Fibroblast of peridontal ligament (primary cell): ENCODE results near the gene FBLN1.
"Not testable (repeated sequence)": the region's sequence is repeated elsewhere in the genome, so short reads cannot be mapped to it uniquely, and the experiment has no call there.

Experiments
- DNase-seq: peaks from one replicate; pipeline ENCODE4 v3.0.0-alpha.2; 2010; ENCODE audit errors: extremely low read depth

Gene FBLN1

DNA sequence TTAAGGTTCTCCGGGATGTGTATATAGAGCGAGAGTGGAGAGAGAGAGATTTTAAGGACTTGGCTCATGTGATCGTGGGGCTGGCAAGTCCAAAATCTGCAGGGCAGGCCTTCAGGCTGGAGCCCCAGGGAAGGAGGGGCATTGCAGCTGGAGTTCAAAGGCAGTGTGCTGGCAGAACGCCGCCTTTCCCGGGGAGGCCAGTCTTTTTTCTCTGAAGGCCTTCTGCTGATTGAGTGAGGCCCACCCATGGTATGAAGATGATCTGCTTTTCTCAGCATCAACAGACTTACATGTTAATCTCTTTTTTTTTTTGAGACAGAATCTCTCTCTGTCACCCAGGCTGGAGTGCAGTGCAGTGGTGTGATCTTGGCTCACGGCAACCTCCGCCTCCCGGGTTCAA lies 25.4 kb downstream of the FBLN1 start:
- DNase-seq = no peak

DNA sequence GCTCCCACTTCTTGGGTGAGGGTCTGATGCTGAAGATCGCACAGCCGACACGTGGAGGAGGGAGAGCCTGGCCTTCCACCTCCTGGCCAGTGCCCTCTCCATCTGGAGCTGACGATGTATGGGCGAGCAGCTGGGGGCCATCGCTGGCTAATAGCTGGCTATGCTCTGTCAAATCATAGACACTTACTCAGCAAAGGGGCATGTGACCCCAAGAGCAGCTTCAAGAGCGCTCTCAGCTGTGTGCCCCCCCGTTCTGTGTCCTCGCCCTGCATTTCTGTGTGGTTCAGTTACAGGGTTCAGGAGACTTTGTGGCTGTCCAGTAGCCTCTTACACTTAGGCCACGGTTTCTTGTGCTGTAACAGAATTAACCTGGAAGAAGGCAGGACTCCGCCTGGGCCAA lies 26.4 kb downstream of the FBLN1 start:
- DNase-seq = no peak

DNA sequence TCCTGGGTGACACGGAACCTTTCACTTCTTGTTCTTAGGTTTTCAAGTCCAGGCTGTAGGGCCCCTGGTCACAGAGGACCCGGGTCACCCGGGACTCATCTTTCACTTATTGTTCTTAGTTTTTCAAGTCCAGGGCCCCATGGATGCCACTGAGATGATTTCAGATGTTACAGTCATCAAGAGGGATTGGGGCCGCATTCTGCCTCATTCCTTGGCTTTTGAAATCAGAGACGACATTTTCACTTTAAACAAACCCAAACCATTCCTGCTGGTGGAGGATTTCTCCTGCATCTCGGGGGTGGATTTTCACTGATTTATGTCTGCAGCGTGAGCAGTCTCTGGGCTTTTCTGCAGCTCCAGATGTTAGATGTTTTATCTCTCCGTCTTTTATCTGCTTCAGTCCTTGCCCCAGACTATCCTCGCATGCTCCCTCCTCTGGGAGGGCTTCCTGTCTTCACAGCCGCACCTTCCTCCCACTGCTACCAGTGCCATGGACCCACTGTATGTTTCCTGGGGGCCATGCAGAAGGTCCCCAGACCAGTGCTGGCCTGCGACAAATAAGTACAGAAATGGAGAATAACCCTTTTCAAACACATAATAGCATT lies 27.4 kb downstream of the FBLN1 start:
- DNase-seq = peak; percentile 71

DNA sequence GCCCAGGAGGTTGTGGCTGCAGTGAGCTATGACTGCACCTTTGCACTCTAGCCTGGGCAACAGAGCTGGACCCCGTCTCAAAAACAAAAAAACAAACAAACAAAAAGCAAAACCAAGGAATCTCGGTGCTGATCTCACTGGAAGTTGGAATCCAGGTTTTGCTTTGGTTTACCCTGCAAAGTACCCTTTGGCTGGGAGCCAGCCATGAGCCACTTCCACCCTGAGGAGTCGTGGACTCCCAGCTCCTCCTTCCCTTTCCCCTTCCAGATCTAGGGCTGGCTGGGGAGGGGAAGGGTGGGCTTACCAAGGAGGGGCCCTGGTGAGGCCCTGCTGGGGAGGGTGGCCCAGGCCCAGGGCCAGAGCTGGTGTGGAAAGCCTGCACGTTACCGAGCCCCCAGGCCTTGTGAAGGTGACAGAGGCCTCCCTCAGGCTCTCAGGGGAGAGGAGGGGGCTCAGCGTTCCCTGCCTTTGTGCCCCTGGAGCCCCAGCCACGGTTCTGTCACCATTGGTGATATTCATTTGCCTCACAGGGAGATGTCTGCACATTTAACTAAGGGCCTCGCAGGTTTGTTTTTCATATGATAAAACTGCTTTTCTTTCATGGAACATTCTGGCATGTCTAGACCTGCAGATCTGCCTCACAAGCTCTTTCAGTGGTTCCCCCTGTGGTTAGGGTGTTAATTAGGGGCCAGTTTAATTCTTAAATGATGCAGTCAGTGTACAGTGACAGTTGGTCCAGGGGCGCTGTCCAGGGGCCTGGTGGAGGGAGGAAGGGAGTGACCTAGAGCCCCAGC lies 29.0 kb downstream of the FBLN1 start:
- DNase-seq = no peak

DNA sequence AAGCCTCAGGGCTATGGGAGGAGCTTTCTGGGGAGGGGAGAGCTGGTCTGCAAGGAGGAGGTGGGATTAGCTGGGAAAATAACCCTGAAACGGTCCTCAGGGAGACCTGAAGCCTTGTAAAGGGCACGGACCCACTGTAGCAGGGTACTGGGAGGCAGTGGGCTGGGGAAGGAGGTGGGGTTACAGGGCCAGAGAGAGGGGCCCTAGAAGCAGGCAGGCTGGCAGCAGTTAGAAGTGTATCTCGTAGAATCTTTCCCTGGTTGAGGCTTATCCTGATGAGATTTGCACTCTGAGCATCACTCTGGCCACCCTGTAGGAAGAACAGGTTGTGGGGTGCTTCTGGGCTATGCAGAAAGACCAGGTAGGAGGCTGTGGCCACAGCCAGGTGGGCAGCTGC lies 29.6 kb downstream of the FBLN1 start:
- no peak for DNase-seq

DNA sequence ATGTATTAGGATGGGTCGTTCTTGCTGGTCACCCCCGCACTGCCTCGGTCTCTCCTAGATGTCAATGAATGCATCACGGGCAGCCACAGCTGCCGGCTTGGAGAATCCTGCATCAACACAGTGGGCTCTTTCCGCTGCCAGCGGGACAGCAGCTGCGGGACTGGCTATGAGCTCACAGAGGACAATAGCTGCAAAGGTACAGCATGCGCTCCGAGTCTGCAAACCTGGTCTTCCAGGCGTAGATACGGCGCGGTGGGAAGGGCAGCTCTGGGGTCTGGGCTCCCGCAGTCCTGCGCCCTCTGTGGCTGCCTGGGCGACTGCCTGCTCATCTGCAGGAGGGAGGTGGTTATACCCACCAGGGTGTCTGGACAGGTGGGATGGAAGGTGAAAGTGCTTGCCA lies 31.0 kb downstream of the FBLN1 start:
- no peak for DNase-seq

DNA sequence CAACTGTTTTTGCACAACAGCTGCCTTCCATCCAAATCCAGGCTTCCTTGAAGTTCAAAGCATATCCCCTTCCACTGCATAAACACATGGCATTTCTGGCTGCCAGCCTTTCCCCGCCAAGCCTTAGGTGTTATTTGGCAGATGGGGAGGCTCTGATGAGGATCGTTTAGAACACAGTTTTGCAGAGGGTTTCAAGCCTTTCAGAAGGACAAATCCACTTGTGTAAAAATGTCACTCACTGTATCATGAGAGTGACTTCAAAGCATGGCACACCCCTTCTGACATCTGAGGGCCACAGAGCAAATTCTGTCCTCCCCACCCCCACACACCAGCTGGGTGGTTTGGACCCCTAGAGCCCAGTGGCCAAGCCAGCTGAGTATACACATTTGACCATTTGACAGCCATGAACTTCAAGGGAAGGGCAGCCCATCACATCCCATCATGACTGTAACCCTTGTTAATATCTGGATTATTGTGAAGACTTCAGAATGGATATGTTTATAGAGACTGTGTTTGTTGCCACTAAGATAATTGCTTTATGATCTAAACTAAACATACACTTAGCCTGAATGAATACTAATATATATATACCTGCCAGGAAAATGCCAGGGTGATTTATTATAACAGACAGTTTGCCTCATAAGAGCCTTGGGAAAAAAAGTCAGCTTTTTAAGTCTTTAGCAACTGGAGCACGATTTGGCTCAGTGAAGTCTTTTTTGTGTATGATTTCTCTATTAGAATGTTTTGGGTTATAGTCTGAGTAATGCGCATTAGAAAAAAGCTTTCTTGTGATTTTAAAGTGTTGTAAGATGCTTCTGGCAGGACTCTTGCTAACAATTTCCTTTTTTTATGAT lies 31.9 kb downstream of the FBLN1 start:
- DNase-seq = peak; percentile 32

DNA sequence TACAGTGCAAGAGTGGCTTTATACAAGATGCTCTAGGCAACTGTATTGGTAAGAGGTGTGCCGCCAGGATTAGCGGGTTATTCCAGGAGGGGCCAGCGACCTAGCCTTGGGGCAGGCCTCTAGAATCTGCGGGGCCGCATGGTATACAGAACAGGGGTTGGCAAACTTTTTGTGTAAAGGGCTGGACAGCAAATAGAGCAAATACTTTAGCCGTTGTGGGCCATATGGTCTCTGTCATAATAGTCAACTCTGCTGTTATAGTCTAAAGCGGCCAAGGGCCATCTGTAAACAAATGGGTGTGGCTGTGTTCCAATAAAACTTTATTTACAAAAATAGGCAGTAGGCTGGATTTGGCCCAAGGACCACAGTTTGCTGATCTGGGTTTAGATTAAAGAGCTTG lies 32.6 kb downstream of the FBLN1 start:
- no peak for DNase-seq

DNA sequence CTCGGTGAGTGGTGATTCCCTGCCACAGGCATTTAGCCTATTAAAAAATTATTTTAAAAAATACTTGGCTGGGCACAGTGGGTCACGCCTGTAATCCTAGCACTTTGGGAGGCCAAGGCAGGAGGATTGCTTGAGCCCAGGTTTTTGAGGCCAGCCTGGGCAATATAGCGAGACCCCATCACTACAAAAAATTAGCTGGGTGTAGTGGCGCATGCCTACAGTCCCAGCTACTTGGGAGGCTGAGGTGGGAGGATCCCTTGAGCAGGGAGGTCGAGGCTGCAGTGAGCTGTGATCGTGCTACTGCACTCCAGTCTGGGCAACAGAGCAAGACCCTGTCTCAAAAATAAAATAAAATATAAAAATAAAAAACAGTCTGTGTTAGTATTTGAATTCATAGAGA lies 33.2 kb downstream of the FBLN1 start:
- not testable (repeated sequence) for DNase-seq

DNA sequence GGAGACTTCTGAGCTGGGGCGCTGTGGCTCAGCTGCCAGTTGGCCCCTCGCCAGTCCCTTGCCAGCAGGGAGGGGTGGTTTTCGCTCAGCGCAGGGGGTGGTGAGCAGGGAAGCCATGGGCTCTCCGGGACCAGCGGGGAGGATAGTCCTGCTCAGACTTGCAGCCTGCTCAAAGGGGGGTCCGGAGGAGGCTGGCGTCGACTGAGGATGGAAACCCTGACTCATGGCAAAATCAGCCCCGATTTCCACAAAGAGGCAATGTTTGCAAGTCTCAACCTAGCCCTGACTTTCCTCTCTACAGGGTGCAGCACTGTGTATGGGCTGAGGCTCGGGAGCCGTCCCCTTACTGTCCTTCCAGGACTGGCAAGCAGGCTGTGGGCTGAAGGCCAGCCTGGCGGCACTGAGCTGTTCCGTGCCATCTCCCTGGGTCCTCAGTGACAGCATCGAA lies 35.1 kb downstream of the FBLN1 start:
- DNase-seq = peak; percentile 92

DNA sequence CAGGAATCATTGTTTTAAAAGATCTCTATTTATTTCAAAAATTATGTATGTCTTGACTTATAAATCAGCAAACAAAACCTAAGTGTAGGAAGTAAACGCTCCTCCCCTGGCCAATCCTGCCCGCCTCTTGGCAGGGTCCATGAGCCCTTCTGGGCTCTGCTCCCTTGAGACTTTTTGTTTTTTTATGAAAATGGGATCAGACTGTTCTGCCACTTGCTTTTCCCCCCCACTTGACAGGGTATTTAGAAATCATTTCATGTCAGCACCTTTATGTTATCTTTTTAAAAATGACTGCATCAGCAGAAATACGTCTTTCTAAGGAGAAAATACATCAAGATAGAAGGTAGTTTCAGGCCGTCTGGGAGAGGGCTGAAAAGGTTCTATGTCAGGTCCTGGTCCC lies 35.6 kb downstream of the FBLN1 start:
- no peak for DNase-seq

DNA sequence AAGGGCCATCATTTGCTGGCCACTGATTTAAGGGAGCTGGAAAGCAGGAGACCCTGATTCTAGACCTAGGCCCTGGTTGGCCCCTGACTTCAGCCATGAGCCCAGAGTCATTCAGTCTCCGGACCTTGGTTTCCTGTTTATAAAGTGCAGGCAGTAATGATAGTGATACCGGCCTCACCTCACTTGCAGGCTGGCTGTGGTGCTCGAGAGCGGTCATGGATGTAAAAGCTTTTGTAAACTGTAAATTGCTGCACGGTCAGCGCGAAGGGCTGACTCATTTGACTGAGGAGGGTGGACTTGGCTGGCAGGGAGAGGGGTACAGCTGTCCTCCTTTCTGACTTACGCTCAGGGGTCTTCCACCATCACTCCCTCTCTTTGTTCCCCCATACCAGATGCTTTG lies 37.4 kb downstream of the FBLN1 start:
- no peak for DNase-seq

DNA sequence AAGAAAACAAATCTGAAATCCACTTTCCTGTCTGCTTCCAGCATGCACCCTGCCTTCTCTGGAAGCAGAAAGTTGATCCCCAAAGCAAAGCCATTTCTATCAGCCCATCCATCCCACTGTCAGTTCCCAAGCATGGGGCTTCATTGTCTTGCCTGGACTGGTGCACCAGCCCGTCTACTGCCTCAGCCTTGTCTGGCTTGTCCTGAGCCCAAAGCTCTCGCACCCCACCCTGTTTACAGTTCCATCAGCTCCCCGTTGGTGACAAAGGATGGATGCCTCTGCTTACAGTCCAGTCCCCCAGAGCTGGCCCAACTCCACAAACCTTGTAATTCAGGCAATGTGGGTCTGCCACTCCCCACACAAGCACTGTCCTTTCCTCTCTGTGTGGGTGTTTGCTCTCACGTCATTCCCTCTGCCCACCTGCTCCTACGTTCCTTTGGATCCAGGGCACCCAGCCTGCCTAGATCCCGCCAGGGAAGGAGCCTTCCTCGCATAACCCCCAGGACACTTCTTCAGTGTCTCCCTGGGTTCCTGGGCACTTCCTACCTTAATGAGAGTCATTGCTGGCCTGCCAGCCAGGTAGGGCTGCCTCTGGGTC lies 38.8 kb downstream of the FBLN1 start:
- no peak for DNase-seq

DNA sequence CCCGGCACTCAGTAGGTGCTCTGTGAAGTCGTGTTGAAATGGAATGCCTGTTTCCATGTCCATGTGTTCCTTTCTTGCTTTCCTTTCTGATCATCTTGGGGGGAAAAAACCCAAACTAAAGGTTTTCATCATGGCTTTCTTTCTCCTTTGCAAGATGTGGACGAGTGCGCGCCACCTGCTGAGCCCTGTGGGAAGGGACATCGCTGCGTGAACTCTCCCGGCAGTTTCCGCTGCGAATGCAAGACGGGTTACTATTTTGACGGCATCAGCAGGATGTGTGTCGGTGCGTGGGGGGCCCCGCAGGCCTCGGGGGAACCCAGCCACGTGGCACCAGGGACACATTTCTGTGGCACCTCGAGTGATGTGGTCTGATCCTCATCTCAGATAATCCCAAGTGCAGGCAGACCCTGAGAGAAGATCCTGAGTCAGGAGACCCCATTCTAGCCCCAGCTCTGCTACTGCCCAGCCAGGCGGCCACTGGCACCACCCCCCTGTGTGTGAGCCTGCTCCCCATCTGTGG lies 39.4 kb downstream of the FBLN1 start:
- DNase-seq = no peak

DNA sequence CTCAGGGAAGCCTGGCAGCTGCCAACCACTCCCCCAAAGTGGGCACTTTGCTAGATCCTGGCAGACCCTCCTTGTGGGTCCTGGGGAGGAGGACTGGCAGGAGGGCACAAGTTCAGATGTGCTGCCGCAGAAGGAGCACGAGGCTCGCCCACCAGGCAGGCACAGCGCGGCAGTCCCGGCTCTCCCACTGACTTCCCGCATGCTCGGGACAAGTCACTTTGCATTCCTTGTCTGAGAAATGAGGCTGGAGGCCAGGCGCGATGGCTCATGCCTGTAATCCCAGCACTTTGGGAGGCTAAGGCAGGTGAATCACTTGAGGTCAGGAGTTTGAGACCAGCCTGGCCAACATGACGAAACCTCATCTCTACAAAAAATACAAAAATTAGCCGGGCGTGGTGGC lies 40.1 kb downstream of the FBLN1 start:
- DNase-seq = not testable (repeated sequence)

DNA sequence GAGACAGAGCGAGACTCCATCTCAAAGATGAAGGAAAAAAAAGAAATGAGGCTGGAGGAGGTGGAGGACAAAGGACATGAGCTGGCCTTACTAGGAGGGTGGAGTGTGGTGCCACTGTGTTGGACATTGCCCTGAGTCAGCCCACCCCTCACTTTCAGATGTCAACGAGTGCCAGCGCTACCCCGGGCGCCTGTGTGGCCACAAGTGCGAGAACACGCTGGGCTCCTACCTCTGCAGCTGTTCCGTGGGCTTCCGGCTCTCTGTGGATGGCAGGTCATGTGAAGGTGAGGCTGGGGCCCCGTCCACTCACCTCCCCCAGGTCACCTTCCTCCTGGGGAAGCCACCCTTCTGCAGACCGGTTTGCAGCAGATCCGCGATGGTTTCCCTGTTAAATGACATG lies 40.6 kb downstream of the FBLN1 start:
- no peak for DNase-seq

DNA sequence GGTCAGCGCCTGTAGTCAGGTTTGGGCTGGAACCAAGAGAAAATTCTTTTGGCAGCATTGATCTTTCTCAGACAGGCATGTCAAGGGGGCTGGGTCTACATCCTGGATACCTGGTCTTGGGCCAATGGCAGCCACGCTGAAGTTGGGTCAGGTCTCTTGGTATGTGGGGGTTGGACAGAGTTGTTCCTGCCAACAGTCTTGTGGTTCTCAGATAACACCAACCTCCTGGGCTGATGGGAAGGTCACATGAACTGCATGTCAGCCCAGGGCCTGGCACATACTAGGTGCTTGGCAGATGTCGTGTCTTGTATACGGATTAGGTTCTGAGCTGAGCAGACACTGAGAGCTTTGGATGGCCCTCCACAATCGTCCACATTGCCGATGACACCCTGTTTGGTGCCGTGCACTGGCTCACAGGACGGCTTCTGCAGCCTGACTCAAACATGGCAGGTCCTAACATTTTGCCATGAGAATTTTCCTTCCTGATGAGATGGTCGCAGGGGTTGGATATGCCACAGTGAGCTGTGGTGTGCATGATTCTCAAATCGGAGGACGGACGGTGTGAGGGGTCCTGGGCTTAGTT lies 42.0 kb downstream of the FBLN1 start:
- DNase-seq = peak; percentile 42

DNA sequence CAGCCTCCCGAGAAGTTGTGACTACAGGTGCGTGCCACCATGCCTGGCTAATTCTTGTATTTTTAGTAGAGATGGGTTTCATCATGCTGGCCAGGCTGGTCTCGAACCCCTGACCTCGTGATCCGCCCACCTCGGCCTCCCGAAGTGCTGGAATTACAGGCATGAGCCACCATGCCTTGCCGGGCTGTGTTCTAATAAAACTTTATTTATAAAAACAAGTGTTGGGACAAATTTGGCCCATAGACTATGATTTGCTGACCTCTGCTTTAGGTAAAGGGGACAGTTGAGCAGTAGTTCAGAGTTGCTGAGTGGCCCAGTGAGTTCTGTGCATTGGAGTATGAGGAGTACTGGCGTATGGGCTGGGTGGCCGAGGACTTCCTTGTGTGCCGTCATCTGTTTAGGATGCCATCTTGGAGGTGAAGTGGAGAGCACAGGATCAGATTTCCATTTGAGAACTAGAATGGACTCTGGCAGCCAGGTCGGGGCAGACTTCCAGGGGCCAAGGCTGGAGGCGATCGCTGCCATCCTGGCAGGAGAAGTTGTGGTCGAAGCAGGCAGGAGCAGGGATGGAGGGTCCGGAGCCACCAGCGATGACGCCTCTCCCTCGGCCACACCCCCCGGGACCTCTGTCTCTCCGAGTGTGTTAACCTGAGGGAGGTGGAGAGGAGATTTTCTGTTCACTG lies 43.8 kb downstream of the FBLN1 start:
- no peak for DNase-seq

DNA sequence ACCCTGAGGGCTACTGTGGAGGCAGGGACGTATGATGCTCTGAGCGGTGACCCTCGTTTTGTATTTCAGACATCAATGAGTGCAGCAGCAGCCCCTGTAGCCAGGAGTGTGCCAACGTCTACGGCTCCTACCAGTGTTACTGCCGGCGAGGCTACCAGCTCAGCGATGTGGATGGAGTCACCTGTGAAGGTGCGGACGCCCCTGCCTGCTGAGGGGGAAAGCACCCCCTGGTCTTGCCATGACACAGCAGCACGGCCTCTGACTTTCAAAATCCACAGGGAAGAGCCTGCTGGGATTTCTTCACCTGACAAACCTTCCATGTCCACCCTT lies 44.3 kb downstream of the FBLN1 start:
- DNase-seq = no peak

DNA sequence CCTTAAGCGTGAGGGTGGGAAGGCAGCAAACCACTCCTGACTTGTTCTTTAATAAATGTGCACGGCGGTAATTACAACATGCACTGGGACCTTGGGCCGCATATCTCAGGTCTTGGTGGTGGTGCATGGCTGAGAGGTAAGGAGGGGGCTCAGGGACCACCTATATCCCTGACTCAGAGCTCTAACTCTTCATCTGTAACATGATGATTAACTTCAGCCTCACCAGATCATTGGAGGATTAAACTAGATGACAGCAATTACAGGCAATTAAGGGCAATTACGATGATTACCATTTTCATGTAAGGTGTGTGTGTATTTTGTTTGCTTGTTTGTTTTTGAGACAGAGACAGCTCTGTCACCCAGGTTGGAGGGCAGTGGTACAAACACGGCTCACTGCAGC lies 45.0 kb downstream of the FBLN1 start:
- no peak for DNase-seq

DNA sequence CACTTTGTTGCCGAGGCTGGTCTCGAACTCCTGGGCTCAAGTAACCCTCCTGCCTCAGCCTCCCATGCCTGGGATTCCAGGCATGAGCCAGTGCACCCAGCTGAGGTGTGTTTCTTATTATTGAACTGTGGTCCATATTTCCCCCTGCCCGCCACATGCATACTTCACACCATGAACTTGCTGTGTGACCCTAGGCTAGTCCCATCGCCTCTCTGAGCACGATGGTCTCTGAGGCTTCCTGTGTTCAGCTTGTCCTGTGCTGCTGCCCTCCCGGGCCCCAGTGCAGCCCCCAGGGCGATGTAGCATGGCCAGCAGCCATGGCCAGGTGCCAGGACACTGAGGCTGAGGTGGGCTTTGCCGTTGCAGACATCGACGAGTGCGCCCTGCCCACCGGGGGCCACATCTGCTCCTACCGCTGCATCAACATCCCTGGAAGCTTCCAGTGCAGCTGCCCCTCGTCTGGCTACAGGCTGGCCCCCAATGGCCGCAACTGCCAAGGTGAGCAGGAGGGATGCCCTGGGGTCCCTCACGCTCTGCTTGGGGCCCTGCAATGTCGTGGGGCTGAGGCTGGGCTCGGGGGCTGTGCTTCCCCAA lies 45.7 kb downstream of the FBLN1 start:
- no peak for DNase-seq
